Measurements from ENCODE around the gene TIMM44.
A peak's percentile ranks its signal among the peaks of the same experiment; 100 is the strongest.

TIMM44 gene, protein sequence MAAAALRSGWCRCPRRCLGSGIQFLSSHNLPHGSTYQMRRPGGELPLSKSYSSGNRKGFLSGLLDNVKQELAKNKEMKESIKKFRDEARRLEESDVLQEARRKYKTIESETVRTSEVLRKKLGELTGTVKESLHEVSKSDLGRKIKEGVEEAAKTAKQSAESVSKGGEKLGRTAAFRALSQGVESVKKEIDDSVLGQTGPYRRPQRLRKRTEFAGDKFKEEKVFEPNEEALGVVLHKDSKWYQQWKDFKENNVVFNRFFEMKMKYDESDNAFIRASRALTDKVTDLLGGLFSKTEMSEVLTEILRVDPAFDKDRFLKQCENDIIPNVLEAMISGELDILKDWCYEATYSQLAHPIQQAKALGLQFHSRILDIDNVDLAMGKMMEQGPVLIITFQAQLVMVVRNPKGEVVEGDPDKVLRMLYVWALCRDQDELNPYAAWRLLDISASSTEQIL

DNA sequence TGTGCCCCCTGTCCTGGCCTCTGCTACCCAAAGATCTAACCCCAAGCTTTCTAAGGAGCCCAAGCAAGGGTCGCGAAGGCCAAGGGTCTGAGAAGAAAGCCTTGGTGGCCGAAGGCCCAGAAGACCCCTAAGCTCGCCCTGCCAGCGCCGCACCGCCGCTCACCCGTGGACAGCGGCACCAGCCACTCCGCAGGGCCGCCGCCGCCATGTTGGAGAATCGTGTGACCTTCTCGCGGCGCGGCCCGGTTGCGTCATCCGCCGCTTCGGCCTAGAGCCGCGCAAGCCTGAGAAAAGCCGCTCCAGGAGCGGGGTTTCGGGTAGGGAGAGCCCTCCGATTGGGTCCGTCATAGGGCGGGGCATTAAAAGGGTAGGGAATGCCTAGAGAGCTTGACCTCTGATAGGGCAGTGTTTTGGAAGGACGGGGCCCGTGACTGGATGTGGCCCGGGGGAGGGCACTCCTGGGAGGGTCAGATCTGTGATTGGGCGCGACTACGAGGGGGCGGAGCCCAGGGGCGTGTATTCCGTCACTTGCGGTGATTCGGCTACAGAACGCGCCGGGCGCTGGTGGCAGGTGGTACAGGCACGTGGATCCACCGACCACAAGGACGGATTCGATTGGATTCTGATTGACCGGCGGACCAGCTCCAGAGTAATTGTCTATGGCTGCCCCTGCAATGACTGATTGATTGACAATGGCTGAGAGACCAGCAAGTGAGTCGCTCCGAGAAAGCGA is at the start of gene TIMM44:
Gene TIMM44, minus strand, starts transcription at position 223 of the 733 bp plus-strand sequence. Its CDS starts 15 bp downstream, at position 208.
- peak; percentile 99 to 100 for DNase-seq

DNA sequence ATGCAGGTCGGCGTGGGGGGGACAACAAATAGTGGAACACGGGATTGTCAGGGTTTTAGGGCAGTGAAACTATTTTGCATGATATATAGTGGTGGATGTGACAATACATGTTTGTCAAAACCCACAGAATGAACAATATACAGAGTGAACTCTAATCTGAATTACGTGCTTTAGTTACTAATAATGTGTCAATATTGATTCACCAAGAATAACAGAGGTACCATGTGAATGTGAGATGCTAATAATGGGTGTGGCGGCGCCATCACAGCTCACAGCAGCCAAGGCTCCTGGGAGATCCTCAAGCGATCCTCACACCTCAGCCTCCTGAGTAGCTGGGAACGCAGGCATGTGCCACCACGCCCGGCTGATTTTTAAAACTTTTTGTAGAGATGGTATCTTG is 49.1 kb upstream of the TIMM44 start:
- DNase-seq, result no peak

DNA sequence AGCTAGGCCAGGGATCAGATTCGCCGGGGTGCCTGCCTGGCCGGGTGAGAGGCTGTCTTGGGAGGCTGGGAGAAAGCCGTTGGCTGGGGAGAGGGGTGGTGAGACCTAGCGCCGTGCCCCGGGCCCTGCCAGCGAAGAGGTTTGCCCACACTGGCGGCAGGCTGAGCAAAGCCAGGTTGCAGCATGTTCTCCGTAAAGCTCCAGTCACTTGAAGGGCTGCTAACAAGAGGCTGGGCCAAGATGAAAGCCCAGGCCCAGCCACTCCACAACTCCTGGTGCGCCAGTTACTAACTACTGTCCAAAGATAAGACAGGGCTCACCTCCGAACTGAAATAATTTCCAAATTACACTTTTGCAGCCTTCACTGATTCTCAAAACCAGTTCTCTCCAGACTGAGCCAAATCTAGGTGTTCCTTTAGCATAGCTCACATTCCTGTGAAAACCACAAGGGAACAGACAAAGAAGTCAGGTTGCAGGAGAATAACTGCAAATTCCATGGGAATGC is 45.7 kb upstream of the TIMM44 start:
- no peak for DNase-seq

DNA sequence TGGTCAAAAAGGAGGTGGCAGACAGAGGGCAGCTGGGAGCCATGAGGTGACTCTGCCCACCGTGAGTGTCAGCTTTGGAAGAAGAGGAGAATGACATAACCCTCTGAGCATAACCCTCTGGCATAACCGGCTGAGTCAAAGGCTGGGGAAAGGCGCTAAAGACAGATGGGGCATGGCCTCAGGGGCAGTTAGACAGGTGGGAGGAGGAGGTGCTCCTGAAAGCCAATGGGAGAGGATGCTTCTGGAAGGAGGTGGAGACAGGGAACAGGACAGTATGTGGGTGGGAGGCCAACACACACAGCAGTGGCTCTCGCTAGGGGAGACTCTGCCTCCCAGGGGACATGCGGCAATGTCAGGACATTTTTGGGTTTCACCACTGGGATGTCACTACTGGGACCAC is 44.8 kb upstream of the TIMM44 start:
- DNase-seq, result no peak

DNA sequence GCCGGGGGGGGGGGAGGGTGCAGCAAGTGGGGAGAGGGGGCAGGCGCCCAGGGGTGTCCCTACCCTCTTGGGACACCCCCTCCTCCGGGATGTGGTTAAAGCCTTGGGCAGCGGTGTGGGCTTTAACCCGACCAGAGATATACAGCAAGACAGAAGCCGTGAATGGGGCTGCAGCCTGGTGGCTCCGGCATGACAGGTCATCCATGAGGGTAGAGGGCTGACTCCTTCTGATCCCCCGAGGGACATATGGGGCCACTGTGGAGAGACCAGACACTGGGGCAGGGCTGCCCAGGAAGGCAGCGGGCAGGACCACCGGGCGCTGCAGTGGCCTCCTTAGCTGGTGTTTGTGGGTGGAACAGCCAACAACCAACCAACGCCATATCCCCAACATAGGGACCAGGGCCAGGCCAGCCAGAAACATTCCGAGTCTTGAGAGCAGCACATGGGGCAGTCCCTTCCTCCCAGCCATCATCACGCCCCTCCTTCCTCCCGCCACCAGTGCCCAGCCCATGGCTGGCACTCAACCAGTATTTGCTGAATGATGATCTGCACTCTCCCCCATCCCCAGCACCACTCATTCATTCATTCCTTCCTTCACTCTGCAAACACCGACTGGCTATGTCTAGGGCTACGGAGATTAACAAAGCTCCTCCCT is 43.8 kb upstream of the TIMM44 start:
- no peak for DNase-seq

DNA sequence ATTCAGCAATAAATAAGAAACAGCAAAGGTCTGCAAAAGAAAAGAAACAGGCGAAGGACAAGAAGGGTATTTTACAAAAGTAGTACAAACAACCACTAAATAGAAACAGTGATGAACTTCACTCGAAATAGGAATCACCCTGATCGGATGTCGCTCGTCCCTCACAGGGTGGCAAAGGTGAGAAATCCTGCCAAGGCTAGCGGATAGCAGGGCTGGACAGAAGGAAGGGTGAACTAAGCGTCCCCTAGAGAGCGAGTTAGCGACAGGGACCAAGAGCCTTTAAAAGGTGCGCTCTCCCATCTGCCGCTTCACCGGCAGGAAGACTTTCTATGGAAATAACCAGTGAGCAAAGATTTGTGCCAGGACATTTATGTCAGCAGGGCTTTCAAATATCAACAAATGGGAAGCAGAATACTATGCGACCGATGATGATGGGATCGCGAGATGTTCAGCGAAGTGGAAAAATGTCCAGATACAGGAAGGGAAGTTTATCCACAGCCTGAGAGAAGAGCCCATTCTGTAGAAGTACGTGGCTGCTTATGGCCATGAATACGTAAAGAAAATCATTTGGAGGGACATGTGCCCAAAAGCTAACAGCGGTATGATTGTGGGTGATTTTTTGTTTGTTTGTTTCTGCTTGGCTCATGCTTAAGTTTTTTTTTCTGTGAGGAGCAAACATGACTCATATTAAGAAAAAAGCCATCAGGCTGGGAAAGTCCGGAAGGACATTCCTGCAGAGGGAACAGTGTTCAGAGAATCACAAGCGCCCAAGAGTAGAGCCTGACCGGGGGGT is 43.1 kb upstream of the TIMM44 start:
- DNase-seq, result no peak

DNA sequence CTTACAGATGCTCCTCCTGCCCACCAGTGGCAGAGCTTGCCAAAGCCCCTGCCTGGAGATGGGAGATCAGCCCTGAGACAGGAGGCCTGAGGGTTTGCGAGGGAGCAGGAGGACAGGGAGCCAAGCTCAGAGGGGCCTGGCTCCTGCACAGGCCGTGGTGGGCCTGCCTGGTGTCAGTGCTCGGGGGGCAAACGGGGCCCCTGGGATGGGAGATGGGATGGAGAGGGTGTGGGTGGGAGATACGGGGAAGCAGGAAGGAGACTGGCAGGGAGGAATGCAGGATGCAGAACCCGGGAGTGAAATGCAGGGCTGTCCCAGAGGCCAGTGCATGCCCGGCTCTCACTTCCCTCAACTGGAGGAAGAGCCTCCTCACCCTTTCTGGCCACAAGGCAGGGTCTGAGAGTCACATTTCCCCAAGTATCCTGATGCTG is 42.0 kb upstream of the TIMM44 start:
- DNase-seq, result no peak

DNA sequence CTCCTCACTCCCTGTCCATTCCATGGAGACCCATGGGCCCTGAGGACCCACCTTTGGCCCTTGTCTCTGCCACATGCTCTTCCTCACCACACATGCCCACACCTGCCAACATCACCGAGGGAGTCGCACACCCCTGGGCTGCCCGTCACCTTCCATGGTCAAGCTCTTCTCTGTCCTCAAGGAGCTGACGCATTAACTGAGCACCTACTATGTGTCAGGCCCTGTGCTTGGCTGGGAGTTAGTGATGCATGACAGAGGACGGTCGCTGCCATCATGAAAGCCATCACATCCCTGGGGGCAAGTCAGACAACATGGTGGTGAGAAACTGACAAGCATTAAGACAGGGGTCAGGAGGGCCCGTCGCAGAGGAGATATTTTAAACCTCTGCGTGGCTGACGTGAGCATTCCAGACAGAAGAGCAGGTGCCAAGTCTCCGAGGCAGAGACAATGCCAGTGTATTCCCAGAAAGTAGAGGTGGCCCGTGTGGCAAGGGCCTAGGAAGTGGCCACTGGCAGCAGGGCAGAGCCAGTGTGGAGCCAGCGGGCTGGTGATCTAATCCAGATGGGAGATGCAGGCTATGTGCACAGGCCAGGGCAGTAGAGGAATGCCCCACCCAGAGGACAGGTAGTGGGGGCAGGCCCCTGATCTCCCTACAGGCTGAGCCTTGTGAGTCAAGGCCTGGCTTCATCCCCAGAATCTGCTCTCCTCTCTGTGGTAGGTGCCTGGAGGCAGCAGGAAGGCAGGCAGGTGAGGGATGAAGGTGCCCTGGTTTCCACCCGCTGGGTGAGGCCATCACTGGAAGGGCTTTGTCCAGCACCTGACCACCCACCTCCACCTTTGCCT is 40.8 kb upstream of the TIMM44 start:
- DNase-seq, result no peak

DNA sequence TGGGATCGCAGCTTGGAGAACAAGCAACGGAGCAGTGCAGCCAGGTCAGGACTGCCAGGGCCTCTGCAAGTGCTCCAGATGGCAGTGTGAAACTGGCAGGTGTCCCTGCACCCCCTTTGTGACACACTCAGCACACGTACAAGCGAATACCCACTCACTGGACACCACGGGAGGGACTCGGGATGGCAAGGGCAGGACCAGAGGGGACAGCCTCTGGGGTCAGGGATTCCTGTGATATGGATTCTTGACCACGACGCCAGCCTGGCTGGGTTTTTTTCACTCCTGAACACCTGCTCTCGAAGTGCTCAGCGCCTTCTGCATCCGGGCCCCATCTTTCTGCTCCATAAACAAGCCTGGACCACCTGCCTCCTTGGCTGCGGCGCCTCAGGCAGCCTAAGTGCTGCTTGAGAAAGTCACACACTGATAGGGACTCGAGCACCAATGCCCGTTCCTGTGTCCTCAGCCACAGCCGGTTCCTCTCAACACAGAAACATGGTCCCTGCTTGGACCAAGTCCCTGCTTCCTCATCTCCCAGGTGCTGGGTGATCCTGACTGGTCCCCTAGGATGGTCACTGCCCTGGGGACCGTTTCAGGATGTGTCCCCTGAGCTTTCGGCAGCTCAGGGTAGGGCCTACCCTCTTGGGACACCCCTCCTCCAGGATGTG is 40.0 kb upstream of the TIMM44 start:
- no peak for DNase-seq

DNA sequence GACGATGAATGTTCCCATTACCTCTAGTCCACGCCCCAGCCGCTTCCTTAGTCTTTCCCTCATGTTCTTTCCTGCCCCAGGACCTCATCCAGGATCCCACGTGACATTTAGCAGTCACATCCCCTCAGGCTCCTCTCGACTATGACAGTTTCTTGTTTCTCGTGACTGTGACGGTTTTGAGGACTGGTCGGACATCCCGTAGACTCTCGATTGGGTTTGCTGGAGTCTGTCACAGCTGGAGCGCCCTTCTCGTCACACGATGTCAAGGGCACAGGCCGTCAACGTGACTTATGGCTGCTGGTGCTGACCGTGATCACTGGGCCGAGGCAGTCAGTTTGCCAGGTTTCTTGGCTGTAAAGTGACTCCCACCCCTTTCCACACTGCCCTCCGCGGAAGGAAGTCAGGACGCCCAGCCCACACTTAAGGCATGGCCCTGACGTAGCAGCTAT is 39.2 kb upstream of the TIMM44 start:
- DNase-seq, result no peak

DNA sequence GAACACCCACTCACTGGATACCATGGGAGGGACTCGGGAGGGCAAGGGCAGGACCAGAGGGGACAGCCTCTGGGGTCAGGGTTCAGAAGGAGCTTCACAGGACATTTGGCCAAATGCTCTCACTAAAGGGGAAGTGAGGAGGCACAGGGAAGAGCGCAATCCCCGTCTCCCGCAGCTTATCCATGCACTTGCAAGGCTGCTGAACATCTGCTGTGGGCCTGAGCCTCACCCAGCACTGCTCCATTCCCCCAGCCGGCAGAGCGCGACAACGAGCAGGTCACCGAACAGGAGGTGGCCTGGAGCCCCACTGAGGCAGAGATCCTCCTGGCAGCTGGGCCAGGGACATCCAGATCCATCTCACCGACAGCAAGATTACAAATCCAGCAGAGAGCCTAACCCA is 38.6 kb upstream of the TIMM44 start:
- DNase-seq, result no peak

DNA sequence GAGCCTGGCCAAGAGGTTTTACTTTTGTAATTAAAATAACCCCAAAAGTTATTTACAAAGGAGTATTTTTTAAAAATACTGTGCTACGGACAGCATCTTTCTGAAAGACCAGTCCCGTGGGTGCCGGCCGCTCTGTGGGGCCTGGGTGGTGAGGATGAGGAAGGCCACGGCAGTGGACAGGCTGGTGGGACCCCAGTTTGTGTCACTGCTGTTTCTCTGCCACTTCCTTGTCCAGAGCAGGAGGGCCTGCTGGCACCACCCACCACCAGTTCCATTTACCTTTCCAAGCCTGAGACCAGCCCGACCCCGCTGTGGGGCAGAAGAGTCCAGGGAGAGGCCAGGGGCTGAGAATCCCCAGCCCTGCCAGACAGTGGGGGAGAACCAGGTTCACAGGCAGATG is 38.2 kb upstream of the TIMM44 start:
- no peak for DNase-seq

DNA sequence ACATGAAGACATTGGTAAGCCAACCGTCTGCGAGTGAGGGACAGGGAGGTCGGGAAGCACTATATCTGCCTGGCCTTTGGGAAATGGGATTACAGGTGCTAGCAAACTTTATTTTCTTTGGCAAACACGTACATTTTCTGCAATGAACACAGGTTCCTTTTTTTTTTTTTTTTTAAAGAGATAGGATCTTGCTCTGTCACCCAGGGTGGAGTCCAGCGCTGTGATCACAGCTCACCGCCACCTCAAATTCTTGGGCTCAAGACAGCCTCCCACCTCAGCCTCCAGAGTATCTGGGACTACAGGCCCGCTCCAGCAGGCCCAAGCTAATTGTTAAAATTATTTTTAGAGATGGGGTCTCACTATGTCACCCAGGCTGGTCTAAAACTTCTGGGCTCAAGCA is 37.7 kb upstream of the TIMM44 start:
- DNase-seq, result no peak

DNA sequence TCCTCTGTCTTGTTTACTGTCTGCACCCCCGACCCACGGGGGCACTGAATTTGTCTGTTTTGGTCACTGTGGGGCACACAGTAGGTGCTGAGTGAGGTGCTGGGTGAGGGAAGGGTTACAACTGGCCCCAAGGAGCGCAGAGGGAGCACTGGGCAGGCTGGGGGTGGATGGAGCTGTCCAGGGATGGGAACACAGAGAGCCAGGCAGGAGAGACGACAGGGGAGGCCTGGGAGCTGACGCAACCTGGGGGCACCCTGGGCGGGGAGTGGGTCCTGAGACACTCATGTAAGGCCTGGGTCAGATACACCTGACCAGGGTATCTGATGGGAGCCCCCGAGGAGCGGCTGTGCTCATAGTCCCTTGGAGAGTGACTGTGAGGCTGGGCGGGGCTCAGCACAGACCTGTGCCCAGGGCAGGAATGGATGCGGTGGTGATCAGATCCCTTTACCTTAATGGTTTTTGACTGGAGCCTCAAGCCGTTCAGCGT is 37.2 kb upstream of the TIMM44 start:
- DNase-seq, result no peak

DNA sequence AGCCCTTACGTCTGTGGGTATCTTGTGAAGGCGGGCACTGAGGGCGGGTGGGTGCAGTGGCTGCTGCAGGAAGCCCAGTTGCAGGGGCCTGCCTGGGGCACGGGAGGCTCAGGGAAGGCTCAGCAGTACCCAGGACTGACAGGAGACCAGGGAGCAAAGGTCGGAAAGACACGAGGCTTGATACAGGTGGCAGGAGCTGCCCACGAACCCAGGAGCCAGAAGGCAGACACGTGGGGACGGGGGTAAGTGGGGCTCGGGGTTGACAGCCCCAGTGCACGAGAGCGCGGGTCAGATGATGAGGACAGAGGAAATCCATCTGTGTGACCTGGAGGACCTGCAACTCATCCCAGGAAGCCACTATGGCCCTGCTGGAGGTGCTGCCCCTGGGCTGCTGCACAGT is 36.7 kb upstream of the TIMM44 start:
- no peak for DNase-seq

DNA sequence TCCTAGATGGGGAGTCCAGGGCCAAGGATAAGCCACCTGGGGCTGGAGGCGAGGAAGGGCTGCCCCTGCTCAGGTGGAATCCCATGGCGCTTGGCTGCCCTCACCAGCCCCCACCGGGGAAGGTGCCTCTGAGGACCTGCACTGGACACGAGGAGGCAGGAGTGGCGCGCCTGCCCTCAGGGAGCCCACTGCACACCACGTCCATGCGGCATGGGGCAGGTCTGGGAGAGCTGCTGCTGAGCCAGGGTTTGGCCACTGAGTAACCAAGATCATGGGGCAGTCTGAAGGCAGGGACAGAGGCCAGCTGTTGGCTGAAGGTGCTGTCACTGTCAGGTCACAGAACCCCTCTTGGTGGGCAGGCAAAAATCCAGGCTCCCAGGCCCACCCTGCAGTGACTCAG is 36.1 kb upstream of the TIMM44 start:
- DNase-seq, result no peak

DNA sequence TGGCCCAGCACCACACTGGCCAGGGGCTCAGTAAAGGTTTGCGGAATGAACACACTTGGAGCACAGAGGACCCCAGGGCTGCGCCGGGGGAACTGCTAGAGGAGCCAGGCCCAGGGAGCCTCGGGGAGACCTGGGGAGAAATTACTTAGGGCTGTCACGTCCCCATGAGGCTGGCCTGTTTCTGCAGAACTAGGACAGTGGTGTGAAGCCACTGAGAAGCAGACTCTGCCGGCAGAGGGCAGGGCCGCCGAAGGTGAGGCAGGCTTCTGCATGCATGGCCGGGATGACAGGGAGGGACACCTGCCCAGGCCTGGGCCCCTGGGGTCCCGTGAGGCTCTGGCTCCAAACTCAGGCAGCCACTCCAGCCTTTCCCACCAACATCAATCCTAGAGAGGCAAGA is 35.5 kb upstream of the TIMM44 start:
- DNase-seq, result no peak

DNA sequence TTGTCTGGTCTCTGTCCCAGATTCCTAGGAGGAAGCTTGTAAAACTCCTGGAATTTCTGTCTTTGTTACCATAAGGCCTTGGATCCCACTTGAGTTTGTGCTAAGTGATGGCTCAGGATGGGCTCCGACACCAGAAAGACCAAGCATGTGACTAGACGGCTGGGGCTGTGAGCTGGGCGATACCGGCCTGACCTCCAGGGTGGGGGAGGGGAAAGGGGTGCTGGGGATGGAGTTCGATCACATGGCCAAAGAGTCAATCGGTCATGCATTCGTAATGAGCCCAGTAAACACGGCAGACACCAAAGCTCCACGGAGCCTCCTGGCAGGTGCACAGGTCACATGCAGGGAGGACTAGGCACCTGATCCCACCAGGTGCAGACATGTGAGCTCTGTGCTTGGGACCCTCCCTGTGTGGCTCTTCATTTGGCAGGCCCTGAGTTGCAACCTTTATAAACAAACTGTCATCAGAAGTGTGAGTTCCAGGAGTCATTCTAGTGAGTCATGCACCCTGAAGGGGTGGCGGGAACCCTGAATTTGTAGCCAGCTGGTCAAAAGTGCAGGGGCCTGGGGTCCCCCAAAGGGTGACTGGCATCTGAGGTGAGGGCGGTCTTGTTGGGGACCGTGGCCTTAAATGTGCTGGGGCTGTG is 34.8 kb upstream of the TIMM44 start:
- no peak for DNase-seq

DNA sequence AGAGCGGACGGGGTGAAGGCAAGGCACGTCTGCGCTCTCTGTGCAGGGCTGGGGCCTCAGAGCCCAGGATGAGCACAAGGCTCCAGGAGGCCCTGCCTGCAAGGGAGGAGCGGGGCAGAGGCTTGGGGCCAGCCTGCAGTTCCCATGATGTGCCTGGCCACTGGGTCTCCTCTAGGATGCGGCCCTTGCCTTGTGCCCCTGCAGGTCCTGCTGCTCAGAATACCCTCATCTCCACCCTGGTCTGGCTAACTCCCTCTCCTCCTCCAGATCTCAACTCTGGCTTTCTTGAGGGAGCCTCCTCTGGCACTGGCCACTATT is 34.2 kb upstream of the TIMM44 start:
- DNase-seq, result no peak

DNA sequence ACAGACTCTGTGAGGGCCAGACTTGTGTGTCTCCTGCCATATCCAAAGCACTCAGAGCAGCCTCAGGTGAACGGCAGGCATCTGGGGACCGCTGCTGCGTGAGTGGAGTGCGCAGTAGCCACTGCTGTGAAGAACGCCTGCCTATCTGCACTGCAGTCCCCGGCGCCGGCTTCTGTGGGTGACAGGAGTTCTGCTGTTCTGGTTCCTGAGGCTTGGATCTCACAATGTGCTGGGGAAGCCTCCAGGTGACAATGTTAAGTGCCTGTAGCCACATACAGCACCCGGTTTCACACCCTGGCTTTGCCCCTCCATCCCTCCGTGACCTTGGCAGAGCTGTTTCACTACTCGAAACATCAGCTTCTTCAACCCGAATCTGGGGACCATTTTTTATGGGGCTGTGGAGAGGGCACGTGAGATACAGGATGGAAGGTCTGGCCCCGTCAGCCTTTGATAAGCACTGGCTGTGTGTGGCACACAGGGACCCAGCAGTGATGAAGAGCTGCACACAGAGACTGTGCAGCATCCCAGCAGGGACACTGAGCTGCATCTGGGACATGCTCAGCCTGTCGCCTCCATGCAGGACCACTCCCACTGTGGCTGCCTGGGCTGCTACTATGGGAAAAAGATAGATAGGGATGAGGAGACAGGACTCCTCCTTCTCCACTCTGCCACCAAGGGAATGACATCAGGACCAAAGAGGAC is 33.7 kb upstream of the TIMM44 start:
- DNase-seq, result no peak

Data from CD4-positive, alpha-beta T cell treated with Interleukin-4 for 1 hour (primary cell).